GM19463 (cell line): ENCODE results near the gene NOTCH4.
"Not testable (repeated sequence)": the region's sequence is repeated elsewhere in the genome, so short reads cannot be mapped to it uniquely, and the experiment has no call there.

Experiments used
- ATAC-seq: cut with Tn5 transposase; IDR thresholded peaks from one replicate; pipeline ENCODE4 v1.9.1; 2021; ENCODE audit warnings: mild to moderate bottlenecking, moderate library complexity; ENCODE audit not compliant: unreplicated experiment

NOTCH4 gene

GRCh38 chr6:32194825-32195651, 28.8 kb downstream of the NOTCH4 start:
- no peak for ATAC-seq

DNA sequence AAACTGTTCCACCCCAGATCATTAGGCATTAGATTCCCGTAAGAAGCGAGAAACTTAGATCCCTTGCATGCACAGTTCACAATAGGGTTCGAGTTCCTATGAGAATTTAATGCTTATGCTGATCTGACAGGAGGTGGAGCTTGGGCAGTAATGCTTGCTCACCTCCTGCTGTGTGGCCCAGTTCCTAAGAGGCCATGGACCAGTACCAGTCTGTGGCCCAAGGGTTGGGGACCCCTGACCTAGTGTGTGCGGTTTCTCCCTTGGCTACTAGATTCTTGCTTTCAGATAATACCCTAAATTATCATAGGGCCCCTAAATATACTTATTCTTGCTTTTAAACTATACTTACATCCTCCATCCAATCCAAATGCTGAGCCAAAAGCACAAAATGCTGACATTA, 29.5 kb downstream of the NOTCH4 start:
- ATAC-seq: no peak

- ATAC-seq: not testable (repeated sequence)
Measured at GRCh38 chr6:32193096-32193495, 30.8 kb downstream of the NOTCH4 start.

- no peak for ATAC-seq
Measured at GRCh38 chr6:32192608-32193039, 31.2 kb downstream of the NOTCH4 start, which contains the start of gene GPSM3. Gene GPSM3 (minus strand): TSS chr6:32192643. CDS start chr6:32192513, 130 bp downstream.

DNA sequence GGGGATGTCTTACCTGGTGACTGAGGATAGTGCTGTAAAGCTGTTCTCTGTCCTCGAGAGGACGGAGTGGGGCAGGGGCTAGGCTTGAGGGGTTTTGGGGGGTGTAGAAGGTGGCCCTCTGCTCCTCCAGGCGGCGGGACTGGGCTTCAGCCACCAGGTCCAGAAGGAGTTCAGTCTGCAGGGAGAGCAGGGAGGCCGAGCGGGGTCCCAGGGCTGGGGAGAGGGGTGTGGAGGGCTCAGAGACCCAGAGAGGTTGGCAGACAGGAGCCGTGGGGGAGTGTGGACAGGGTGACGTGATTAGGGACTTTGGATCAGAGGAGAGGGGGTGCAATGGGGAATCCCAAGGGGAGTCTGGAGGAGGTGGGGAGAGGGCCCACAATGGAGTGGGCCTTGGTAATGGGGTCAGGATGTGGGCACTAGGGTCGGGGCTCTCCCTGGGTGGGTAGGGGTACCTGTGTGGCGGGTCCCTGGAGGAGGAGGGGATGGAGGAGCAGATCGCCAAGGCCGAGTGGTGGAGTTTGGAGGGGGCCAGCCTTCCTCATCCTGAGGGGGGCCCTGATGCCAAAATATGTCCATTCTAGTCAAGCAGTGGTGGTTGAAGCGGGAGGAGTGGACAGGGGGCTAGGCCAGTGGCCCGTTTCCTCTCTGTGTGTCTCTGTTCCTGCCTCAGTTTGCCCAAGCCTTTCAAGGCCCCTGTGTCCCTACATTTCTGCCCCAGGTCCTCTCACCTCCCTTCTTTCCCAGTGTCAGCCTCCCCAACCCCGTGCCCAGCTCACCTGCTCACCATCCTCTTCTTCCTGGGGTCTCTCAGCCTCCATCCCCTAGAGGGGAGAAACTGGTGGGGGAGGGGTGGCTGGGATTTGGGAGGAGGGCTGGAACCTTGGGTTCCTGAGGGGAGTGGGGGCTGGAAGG, 31.9 kb downstream of the NOTCH4 start:
- no peak for ATAC-seq

DNA sequence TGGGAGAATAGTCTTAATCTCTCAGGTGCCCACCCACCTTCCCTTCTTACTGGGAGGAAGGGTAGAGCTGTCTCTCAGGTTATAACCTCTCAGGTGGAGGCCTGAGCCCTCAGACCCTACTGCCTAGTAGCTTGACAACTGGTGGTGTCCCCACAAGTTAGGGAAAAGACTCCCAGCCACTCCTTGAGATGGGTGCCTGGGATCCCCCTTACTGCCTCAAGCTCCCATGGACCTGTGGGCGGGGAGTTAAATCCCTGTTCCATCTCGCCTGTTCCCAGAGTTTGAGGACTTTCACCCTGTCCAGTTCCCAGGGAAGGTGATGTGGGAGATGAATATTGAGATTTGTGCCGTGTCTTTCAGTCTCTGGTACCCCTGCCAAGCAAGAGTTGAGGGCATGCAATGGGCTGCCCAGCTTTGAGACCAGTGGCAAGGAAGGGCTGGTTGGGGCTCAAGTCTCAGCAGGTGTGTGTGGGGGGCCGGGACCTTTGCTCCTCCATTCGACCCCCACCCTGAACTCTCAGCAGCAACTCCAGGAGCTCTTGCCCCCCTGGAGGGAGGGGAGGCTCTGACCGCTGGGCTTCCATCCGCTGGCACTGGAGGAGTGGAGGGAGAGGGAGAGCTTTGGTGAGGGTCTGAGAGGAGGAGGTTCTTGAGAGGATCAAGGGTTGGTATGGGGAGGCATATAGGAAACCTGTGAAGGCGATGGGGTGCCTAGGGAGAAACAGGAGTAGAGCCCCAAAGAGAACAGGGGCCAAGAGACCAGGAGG, 32.8 kb downstream of the NOTCH4 start:
- ATAC-seq: no peak

DNA sequence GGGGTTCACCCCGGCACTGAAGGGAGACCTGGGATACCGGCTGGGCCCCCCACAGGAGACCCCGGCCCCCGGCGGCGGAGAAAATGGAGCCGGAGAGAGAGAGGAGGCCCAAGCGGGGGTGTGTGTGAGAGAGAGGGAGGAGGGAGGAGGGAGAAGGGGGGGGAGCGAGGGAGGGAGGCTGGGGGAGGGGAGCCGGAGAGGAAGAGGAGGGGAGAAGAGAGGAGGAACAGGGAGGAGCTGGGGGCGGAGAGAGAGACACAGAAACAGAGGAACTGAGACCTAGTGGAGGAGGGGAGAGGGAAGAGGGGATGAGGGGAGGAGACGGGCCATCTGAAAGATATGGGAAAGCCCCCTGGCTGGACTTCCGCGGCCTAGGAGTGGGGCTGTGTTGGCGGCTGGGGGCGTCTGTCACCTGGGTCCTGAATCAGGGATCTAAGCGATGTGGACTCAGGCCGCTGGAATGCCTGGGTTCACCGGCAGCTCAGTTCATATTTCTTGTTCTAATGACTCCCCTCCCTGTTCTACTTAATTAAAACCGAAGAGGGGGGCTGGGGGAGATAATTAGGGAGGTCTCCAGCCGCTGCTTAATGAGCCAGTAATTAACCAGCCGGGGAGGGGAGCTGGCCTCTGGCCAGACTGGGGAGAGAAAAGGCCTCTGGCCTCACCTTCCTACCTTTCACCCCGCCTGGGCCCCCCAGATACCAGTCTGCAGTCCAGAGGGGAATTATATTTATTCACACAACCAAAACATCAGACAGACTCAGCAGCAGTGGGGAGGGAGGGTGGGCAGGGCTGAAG, 33.6 kb downstream of the NOTCH4 start, which contains the start of gene PBX2:
Gene PBX2 (minus strand): TSS at position 149 of the 798 bp plus-strand sequence. CDS start 287 bp downstream, outside the sequence.
- peak; percentile 60 for ATAC-seq

DNA sequence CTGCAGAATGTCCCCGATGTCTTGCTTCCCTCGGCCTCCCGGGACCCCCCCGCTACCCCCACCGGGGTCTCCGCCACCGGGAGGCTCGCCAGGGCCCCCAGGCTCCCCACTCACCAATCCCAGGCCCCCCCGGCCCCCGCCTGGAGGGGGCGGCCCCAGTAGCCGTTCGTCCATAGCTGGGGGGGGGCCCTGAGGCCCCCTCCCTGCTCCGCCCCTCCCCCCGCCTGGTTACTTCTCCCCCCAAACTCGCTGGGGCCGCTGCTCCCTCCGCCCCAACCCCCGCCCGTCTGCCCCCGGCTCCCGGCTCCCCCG, 34.2 kb downstream of the NOTCH4 start:
- ATAC-seq: no peak

DNA sequence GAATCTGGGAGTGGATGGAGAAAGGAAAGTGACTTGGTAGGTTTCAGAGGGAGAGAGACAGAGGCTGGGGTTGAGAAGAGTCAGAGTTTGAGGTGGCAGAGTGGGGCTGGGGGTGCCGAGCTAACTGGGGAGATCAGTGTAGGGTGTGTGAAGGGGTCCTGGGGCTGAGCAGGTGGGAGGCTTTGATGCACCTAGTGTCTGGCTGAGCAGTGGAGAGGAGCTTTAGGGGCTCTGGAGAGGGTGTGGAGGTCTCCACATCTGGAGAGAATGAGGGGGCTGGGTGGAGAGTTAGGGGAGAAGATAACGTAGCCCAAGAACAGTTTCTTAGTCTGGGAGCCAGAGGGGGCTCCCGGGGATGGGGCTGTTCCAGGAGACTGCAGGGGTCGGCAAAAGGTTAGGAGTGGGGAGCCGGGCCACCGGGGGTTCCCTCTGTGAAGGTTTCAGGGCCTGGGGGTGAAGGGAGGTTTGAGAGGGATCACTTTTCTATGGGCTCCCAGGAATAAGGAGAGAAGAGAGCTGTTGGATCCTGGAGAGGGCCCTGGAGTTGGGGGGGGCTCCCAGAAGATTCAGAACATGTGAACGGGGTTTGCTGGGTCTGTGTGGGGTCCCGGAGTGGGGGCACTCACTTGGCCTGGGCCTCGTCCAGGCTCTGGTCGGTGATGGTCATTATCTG, 34.7 kb downstream of the NOTCH4 start:
- no peak for ATAC-seq

GRCh38 chr6:32188381-32189068, 35.3 kb downstream of the NOTCH4 start:
- no peak for ATAC-seq

DNA sequence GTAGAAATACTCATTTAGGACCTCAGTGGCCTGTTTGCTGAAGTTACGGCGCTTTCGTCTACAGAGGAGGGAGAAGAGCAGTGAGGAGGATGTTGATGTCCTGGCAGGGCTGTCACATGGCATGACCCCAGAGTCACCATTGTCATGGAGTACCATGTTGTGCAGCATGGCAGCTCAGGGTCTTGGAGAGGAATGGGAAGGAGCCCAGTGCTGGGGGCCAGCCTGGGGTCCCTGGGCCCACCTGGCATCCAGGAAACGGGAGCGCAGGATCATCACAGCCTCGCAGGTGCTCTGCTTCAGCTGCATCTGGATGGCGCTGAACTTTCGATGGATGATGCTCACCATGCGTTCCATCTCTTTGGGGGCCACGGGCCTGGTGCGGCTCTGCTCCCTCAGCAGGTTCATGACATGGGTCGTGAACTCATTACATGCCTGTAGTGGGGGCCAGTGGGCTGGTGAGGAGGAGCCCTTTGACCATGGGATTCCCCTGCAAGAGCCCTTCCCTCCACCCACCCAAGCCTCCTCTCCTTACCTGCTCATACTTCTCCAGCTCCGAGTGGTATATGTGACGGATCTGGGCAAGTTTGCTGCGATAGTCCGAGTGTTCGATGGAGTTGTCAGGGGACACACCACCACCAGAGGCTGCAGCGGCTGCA, 36.0 kb downstream of the NOTCH4 start:
- not testable (repeated sequence) for ATAC-seq

DNA sequence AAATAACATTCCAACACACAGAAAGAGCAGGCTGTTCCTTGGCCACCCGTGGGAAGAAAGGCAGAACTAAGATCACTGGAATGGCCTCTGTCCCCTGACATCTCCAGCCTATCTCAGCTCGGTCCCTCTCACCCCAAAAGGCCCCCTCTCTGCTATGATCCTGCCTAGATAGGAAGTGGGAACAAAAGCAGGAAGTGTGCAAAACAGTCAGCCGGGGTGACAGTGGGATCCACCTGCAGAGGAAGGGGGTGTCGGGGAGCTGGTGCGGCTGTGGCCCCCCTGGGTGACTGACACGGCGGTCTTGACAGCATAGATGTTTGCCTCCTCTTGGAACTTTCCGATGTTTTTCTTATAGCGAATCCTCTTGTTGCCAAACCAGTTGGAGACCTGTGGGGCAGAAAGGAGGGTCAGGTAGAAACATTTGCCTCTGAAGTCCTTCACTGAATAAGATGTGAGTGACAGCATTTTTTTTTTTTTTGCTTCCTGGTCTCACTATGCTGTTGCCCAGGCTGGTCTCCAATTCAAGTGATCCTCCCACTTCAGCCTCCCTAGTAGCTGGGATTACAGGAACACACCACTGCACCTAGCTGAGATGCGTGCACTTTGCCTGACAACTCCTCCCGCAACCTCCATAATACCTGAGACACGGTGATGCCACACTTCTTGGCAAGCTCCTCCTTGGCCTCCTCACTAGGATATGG, 36.7 kb downstream of the NOTCH4 start:
- no peak for ATAC-seq

DNA sequence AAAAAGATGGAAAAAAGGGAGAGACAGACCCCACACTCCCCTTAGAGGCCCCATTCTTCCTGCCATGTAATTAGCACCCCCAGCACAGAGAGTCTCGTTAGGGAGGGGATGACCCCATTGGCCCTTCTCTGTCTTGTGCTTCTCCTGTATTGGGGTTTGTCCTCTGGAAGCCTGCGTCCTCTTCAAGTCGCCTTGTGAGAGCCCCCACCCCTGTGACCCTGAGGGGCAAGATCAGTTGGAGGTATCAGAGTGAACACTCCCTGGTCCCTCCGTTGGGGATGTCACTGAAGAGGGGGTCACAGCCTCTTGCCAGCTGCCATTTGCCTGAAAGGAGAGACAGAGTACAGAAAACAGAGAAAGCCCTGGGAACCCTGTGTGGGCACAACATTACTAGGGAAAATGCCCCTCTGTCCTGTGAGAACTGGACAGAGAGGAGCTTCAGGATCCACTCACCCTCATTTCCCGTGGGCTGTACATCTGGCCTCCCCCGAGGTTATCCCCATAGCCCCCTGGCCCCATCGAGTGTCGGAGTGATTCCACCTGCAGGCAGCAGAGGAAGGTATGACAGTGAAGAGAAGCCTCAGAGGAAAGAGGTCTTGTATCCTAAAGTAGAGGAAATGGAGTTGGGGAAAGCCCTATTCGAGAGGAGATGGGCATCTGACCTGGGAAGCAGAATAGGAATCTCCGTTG, 37.6 kb downstream of the NOTCH4 start:
- ATAC-seq: not testable (repeated sequence)

DNA sequence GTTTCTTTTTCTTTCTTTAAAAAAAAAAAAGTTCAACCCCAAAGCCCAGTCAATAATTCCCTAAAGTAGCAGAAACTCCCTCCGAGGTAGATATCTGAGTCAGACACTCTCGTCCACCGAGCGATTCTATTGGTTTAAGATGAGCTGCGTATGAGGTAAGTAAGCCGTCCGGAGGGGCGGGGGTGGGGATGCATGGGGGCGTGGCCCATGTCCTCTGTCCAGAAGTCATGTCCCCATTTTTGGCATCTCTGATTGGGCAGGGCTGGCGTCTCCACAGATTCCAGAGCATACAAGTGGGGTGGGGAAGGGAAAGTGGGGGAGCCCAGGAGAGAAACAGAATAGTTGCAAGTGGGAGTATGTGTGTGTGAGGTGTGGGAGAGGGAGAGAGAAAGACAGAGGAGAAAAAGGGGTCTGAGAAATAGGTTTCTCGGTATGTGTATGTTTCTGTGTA, 38.2 kb downstream of the NOTCH4 start:
- ATAC-seq: not testable (repeated sequence)

- ATAC-seq: no peak
Measured at GRCh38 chr6:32184084-32184640, 39.7 kb downstream of the NOTCH4 start, which contains the start of gene AGER. Gene AGER (minus strand): TSS chr6:32184253. CDS start chr6:32184222, 31 bp downstream.

DNA sequence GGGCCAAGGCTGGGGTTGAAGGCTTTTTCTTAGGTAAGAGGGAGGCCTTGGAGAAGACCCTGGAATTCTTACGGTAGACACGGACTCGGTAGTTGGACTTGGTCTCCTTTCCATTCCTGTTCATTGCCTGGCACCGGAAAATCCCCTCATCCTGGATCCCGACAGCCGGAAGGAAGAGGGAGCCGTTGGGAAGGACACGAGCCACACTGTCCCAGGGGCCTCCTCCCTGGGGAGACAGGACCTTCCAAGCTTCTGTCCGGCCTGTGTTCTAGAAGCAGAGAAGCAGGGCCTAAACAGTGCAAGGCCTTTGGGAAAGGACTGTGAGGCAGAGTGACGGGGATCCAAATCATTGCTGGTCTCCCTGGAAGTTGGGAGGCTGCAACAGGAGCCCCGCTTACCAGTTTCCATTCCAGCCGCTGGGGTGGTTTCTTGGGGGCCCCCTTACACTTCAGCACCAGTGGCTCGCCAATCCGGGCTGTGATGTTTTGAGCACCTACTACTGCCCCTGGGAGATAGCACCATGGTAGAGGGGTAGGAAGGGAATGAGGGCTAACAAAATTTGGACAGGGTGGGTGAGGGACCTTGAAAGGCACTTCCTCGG, 40.3 kb downstream of the NOTCH4 start:
- ATAC-seq: no peak
